ENCODE results near the gene PDZD2.

GRCh38 chr5:31768784-31769183, 129.9 kb downstream of the PDZD2 start:
- TF ChIP-seq, protein P1, sequence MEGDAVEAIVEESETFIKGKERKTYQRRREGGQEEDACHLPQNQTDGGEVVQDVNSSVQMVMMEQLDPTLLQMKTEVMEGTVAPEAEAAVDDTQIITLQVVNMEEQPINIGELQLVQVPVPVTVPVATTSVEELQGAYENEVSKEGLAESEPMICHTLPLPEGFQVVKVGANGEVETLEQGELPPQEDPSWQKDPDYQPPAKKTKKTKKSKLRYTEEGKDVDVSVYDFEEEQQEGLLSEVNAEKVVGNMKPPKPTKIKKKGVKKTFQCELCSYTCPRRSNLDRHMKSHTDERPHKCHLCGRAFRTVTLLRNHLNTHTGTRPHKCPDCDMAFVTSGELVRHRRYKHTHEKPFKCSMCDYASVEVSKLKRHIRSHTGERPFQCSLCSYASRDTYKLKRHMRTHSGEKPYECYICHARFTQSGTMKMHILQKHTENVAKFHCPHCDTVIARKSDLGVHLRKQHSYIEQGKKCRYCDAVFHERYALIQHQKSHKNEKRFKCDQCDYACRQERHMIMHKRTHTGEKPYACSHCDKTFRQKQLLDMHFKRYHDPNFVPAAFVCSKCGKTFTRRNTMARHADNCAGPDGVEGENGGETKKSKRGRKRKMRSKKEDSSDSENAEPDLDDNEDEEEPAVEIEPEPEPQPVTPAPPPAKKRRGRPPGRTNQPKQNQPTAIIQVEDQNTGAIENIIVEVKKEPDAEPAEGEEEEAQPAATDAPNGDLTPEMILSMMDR (IDR thresholded peaks at IDR 0.05) = no peak
- no peak for TF ChIP-seq POLR2A (IDR thresholded peaks at IDR 0.05)
